ENCODE results near the gene KMT2B.
A peak's percentile ranks its signal among the peaks of the same experiment; 100 is the strongest.

The KMT2B gene

GRCh38 chr19:35744430-35745327 is 26.9 kb downstream of the KMT2B start:
- DNase-seq: peak; percentile 92

DNA sequence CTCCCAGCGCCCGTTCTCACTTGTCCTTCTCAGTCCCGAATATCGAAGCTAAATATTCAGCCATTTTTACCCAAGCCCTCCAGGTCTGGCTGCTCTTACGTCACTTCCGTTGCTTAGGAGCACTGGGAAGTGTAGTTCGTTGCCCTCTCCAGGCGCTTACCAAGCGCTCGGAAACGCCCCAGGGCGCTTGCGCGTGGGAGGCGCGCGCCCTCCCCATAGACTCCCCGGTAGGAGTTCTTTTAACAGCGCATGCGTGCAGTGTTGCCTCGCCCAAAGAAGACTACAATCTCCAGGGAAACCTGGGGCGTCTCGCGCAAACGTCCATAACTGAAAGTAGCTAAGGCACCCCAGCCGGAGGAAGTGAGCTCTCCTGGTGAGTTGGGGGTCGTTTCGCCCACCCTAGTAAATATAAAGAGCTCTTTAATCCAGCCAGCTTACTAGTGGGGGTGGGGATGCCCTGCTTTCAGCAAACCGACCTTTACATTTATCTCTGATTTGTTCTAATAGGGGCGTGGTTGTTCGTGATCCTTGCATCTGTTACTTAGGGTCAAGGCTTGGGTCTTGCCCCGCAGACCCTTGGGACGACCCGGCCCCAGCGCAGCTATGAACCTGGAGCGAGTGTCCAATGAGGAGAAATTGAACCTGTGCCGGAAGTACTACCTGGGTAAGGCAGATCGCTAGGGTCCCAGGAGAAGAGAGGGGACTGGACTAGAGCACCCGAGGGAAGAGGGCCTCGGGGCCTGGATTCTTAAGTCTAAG is 27.7 kb downstream of the KMT2B start, which contains the start of the genes PSENEN and U2AF1L4:
Gene PSENEN (plus strand): TSS at position 324 of the 759 bp plus-strand sequence. CDS start 280 bp downstream, at position 604.
Gene U2AF1L4 (minus strand): TSS at position 91 of the 759 bp plus-strand sequence. CDS start 27 bp downstream, at position 64.
- DNase-seq: peak; percentile 95

DNA sequence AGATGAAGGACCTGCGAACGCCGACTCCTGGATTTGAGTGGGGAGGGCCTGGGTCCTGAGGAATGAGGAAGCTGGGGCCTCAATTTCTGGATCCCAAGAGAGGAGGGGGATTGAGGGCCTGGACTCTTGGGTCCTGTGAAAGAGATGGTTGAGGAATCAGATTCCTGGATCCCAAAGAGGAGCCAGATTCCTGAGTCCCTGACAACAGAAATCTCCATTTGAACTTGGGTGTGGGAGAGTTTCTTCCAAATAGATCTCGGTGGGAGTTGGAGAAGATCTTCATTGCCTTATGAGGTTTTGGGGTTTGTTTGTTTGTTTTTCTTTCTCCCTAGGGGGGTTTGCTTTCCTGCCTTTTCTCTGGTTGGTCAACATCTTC is 28.3 kb downstream of the KMT2B start:
- no peak for DNase-seq

GRCh38 chr19:35746531-35746930 is 28.7 kb downstream of the KMT2B start:
- no peak for DNase-seq

DNA sequence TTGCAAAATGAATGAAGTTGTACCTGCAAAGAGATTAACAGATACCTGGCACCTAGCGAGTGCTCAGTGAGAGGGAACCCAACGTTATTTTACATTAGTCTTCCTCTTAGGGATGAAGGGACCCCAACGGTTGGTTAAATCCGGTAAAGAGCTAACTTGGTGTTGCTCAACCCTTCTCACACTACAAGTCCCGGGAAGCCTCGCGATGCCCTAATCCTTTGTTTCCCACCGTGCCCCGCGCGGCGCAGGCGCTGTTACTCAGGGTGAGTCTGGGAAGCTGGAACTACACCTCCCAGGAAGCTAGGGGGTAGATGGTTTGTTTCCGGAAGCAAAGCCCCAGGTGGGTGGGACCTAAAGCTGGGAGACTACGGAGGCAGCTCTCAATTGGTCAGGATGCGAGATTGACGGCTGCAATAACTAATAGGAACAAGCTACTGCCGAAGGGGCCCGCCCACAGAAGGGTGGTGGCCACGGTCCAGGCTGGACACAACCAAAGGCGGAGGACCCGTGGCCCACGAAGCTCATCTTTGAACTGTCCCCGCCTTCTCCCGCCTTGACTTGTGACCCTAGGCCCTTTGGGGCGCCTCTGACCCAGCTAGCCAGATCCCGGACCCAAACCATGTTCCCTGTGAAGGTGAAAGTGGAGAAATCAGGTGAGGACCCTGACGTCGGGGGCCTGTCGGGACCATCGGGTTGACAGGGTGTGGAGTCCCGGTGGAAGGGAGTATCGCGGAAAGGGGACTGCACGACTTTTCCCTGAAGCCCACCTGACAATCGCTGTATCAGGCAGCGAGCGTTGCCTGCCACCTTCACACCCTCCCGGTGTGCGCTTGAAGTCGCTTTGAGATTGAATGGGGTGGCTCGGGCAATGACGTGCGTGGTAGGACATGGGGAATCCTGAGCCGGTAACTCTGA is 30.6 kb downstream of the KMT2B start, which contains the start of gene LIN37:
Gene LIN37 (plus strand): TSS at position 471 of the 915 bp plus-strand sequence. CDS start 149 bp downstream, at position 620.
- peak; percentile 98 for DNase-seq

DNA sequence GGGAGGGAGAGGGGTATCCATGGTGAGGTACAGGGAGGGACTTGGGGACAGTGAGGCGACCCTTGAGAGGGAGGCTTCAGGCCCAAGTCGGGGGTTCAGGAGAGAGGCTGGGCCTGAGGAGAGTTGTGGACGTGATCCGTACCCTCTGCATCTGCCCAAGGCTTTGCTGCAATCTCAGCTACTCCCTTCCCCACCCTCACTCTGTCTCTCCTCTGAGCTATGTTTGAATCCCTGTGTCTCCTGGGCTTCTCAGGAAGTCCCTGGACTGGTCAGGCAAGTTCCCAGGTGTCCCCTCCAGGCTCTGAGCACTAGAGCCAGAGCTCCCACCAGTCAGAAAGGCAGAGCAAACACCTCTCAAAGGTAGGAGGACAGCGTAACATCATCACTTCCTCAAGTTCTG is 32.4 kb downstream of the KMT2B start:
- DNase-seq: no peak

- no peak for DNase-seq
Measured at GRCh38 chr19:35751839-35752745, 34.3 kb downstream of the KMT2B start.

- no peak for DNase-seq
Measured at GRCh38 chr19:35752746-35753350, 35.0 kb downstream of the KMT2B start.

GRCh38 chr19:35753634-35754369 is 36.0 kb downstream of the KMT2B start:
- no peak for DNase-seq

DNA sequence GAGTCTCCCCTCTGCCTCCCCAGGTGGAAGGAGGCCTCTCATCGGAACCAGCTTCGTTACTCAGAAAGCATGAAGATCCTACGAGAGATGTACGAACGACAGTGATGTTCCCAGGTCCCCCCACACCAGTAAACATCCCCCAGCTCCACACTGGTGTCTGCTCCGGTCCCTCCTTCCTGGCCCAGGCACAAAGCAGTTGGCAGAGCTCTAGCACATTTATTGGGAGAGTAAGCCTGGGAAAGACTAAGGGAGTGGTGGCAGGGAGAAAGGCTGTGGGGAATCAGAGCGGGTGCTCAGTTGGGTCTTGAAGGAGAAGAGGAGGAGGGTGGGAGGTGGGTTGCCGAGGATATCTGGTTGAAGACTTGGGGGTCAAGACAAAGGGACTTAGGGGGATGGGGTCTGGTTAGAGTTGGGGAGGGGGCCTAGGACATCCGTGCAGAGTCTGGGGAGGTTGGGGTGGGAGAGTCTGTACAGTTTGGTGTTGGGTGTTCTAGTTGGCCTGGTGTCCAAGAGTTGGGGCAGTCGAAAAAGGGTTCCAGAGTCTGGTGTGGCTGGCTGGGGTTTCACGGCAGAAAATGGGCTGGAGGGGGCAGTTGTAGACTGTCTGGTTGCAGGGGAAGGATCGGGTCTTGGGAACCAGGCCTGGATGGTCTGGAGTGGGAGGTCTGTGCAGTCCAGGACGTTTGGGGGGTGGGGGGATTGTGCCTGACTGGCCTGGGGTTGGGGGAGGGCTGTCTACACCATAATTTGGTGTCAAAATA is 36.7 kb downstream of the KMT2B start:
- no peak for DNase-seq

DNA sequence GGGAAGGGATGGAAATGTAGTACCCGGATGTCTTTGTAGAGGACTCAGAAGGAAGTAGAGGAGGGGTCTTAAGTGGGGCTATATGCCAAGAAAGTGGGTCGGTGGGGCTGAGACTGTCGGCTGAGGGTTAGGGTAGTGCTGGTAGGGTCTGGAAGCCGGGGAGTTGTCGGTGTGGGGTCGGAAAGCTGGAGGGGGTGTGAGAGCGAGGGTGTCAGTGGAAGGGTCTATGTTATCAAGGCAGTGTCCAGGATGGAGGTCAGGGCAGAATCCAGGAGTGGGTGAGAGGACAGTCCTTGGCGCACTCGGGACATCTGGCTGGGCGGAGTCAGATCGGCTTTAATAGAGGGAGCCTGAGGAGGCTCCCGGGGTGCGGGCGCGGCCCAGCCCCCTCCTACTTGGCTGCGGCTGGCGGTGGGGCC is 37.3 kb downstream of the KMT2B start:
- DNase-seq: no peak

- DNase-seq: no peak
Measured at GRCh38 chr19:35755550-35756376, 38.0 kb downstream of the KMT2B start.

DNA sequence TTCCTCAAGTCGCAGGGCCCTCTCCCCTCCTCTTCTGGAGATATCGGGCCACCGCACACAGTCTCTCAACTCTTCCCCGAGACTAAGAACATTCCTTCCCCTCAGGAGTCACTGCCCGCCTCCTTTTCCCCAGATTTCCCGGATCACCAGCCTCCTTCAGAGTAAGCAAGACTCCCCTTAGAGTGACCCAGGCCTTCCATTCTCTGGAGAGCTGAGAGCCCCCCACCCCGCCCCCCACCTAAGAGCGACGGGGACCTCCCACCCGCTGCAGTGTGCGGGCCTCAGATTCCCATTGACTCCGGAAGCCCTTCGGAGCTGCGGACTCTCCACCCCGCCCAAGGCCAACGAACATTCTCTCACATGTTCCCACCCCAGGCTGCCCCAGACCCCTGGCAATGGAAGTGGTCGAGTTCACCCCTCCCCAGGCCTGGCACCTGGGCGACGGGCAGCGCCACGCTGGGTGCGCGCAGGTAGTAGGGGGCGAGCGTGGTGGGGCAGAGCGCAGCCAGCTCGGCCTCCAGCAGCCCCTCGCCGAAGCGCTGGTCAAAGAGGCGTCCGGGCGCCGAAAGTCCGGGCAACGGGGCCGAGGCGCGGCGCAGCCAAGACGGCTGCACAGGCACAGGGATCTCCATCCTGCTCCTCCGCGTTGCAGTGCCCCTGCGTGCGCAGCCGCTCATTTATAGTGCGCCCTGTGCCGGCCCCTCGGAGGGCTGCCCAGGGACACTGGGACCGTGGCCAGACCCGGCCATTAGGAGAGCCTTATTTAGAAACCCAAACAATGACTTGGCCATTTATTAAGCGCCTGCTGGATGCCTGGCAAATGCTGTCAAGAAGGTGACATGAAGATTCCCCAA is 38.8 kb downstream of the KMT2B start, which contains the start of gene HSPB6:
Gene HSPB6 (minus strand): TSS at position 653 of the 854 bp plus-strand sequence. CDS start 21 bp downstream, at position 632.
- DNase-seq: no peak

- DNase-seq: peak; percentile 92
Measured at GRCh38 chr19:35757231-35757748, 39.5 kb downstream of the KMT2B start.

GRCh38 chr19:35757749-35758608 is 40.2 kb downstream of the KMT2B start, which contains the start of gene PROSER3:
Gene PROSER3, plus strand, starts transcription at chr19:35758176. Its CDS starts 40 bp downstream, at chr19:35758216.
- DNase-seq: peak; percentile 99

DNA sequence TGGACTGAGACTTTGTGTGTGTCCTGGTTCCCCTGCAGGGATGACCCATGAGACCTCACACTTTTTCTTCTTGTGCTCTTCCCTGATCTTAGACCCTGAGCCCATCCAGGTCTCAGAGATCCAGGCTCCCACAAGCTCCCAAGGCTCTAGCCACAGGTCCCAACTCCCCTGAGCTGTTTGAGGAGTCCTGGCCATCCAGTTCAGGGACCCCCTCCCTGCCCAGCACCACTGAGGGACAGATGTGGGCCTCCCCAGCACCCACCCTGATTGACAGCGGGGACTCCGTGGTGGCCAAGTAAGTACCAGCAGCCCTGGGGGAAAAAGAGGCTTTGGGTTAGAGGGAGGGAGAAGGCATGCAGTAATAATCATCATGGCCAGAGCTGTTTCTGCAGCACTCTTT is 41.9 kb downstream of the KMT2B start:
- no peak for DNase-seq
